Astrocyte (in vitro differentiated cells and primary cell): Measurements from ENCODE around the gene PLCH1. TPM values are rescaled to one million over a fixed set of nuclear protein-coding genes. Genes with fewer than 3 reads are reported as not detected.

Experiments used
- DNase-seq: peaks from one replicate; pipeline ENCODE4 v3.0.0-alpha.2; 2010; ENCODE audit warnings: low read depth
- FAIRE-seq: peaks from 2 replicates; lab custom pipeline; 2011; peaks lifted over from hg19 to GRCh38; lab: Jason Lieb, UNC
- H2AFZ ChIP-seq: 2 replicates; pipeline ENCODE4 v1.6.0; 2012; ENCODE audit warnings: low read depth, low read length, inconsistent platforms
- H3K27ac ChIP-seq: 2 replicates; pipeline ENCODE4 v1.5.1; 2011; ENCODE audit warnings: low read depth, low read length, inconsistent platforms
- H3K27me3 ChIP-seq: 2 replicates; pipeline ENCODE4 v1.6.0; 2011; ENCODE audit warnings: low read length, inconsistent platforms; ENCODE audit not compliant: insufficient read depth
- H3K36me3 ChIP-seq: 2 replicates; pipeline ENCODE4 v1.5.1; 2011; ENCODE audit warnings: low read length, inconsistent platforms; ENCODE audit not compliant: insufficient read depth
- H3K4me1 ChIP-seq: 2 replicates; pipeline ENCODE4 v1.5.1; 2011; ENCODE audit warnings: low read length, inconsistent platforms; ENCODE audit not compliant: insufficient read depth
- H3K4me2 ChIP-seq: 2 replicates; pipeline ENCODE4 v1.6.0; 2012; ENCODE audit warnings: low read length, inconsistent platforms
- H3K4me3 ChIP-seq: 2 replicates; pipeline ENCODE4 v1.5.1; 2011; ENCODE audit warnings: low read depth, mild to moderate bottlenecking, low read length, inconsistent platforms; ENCODE audit not compliant: insufficient read depth
- H3K79me2 ChIP-seq: 2 replicates; pipeline ENCODE4 v1.6.0; 2012; ENCODE audit warnings: mild to moderate bottlenecking, low read length, inconsistent platforms; ENCODE audit not compliant: insufficient read depth
- H3K9ac ChIP-seq: 2 replicates; pipeline ENCODE4 v1.6.0; 2012; ENCODE audit warnings: mild to moderate bottlenecking, low read length, inconsistent platforms
- H3K9me3 ChIP-seq: 2 replicates; pipeline ENCODE4 v1.5.1; 2012; ENCODE audit warnings: low read depth, mild to moderate bottlenecking, low read length, inconsistent platforms; ENCODE audit not compliant: insufficient read depth
- H4K20me1 ChIP-seq: 2 replicates; pipeline ENCODE4 v1.6.0; 2012; ENCODE audit warnings: low read length, inconsistent platforms; ENCODE audit not compliant: insufficient read depth
- H3K27ac Mint-ChIP-seq: one replicate; pipeline ENCODE4 v1.8.0; 2021; ENCODE audit warnings: mild to moderate bottlenecking, mixed read lengths; ENCODE audit not compliant: unreplicated experiment
- H3K27me3 Mint-ChIP-seq: one replicate; pipeline ENCODE4 v1.8.0; 2021; ENCODE audit warnings: low read depth, mixed read lengths; ENCODE audit not compliant: unreplicated experiment
- H3K36me3 Mint-ChIP-seq: one replicate; pipeline ENCODE4 v1.8.0; 2021; ENCODE audit warnings: low read depth, mixed read lengths; ENCODE audit not compliant: unreplicated experiment
- H3K4me1 Mint-ChIP-seq: one replicate; pipeline ENCODE4 v1.8.0; 2021; ENCODE audit warnings: low read depth, mixed read lengths; ENCODE audit not compliant: unreplicated experiment
- H3K4me3 Mint-ChIP-seq: one replicate; pipeline ENCODE4 v1.8.0; 2021; ENCODE audit warnings: mild to moderate bottlenecking, moderate library complexity, mixed read lengths; ENCODE audit not compliant: unreplicated experiment
- H3K9me3 Mint-ChIP-seq: one replicate; pipeline ENCODE4 v1.8.0; 2021; ENCODE audit warnings: mild to moderate bottlenecking, mixed read lengths; ENCODE audit not compliant: unreplicated experiment
- CTCF ChIP-seq: IDR thresholded peaks from 2 replicates; pipeline ENCODE4 v1.5.1; 2011; ENCODE audit warnings: low read depth, mild to moderate bottlenecking, inconsistent platforms, low read length, moderate library complexity; ENCODE audit not compliant: insufficient read depth
- EZH2 ChIP-seq: IDR thresholded peaks from 2 replicates; pipeline ENCODE4 v1.6.1; 2012; ENCODE audit warnings: mild to moderate bottlenecking, low read length, inconsistent platforms; ENCODE audit not compliant: insufficient read depth
- total RNA-seq: library from RNA; stranded (reverse); gene quantifications from 2 replicates; pipeline ENCODE4 v1.2.1, GENCODE V29; 2021

The PLCH1 gene
- total RNA-seq, 1 donor from 2014 or later: 1.2 TPM

DNA sequence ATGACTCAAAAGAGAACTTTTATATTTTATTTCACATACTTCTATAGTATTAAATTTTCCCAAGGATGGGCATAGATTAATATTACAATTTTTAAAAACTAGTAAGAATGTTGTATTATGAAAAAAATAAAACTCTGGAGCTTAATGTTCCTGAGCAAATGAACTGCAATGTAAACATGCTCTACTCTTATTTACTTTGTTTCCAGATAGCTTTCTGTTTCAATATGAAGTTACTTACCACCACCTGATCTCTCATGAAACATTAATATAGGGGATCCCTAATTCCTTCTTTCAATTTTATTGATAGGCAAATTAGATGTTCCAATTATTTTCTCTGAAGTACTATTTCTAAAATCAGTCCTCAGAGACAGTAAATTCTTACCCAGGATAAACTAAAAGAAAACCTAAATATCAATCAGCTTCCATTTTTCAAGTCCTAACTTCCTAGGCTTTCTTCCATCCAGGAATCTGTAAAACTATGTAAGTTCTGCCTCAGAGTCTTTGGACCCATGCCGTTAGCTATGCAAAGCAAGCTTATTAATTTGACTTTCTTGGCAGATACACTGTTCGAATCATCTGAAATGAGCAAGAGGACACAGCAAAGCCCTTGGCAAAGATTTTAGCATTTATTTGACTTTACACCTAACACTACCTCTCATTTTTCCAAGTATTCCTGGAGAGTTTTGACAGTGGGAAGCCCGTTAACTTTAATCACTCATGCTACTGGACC is 93.2 kb downstream of the PLCH1 start:
- Histone ChIP-seq H3K27ac (no peak overlapping the region), H3K27me3 (no peaks in the 10 kb centered on the region), H2AFZ (no peak overlapping the region), H3K9me3 (no peaks in the 10 kb centered on the region), H4K20me1 (no peaks in the 10 kb centered on the region), H3K4me1 (no peaks in the 10 kb centered on the region), H3K36me3 (no peaks in the 10 kb centered on the region), H3K4me2 (no peak overlapping the region), H3K4me3 (no peak overlapping the region), H3K79me2 (no peaks in the 10 kb centered on the region), H3K9ac (no peak overlapping the region)
- Mint-ChIP-seq H3K4me3 (no peak overlapping the region), H3K36me3 (no peaks in the 10 kb centered on the region), H3K4me1 (peaks cover 5% of the 10 kb centered on the region), H3K27ac (no peak overlapping the region), H3K9me3 (no peaks in the 10 kb centered on the region), H3K27me3 (no peaks in the 10 kb centered on the region)
- no peak for TF ChIP-seq EZH2
- DNase-seq (peak; percentile 22), FAIRE-seq (no peak)

- Mint-ChIP-seq H3K36me3 (no peaks in the 10 kb centered on the region), H3K4me3 (no peak overlapping the region), H3K9me3 (no peaks in the 10 kb centered on the region), H3K4me1 (peaks cover 5% of the 10 kb centered on the region), H3K27ac (no peak overlapping the region), H3K27me3 (no peaks in the 10 kb centered on the region)
- Histone ChIP-seq H3K27ac (no peak overlapping the region), H2AFZ (no peak overlapping the region), H3K4me3 (no peak overlapping the region), H3K79me2 (no peaks in the 10 kb centered on the region), H3K9ac (no peak overlapping the region), H3K9me3 (no peaks in the 10 kb centered on the region), H4K20me1 (no peaks in the 10 kb centered on the region), H3K36me3 (no peaks in the 10 kb centered on the region), H3K4me2 (no peak overlapping the region), H3K27me3 (no peaks in the 10 kb centered on the region), H3K4me1 (no peaks in the 10 kb centered on the region)
- no peak for DNase-seq
- no peak for FAIRE-seq
- TF ChIP-seq EZH2 (no peak), CTCF (no peak)
Measured at GRCh38 chr3:155648013-155648591, 96.8 kb downstream of the PLCH1 start.

- Histone ChIP-seq H3K9ac (no peak overlapping the region), H3K4me3 (no peak overlapping the region), H3K27me3 (no peaks in the 10 kb centered on the region), H3K9me3 (no peaks in the 10 kb centered on the region), H4K20me1 (no peaks in the 10 kb centered on the region), H3K79me2 (no peaks in the 10 kb centered on the region), H3K4me2 (no peak overlapping the region), H3K36me3 (no peaks in the 10 kb centered on the region), H3K27ac (no peak overlapping the region), H2AFZ (no peak overlapping the region), H3K4me1 (no peaks in the 10 kb centered on the region)
- no peak for DNase-seq
- no peak for FAIRE-seq
- no peaks in the 10 kb centered on the region for H3K27me3 Mint-ChIP-seq
- no peaks in the 10 kb centered on the region for H3K36me3 Mint-ChIP-seq
- H3K4me1 Mint-ChIP-seq: peaks cover 5% of the 10 kb centered on the region
- TF ChIP-seq CTCF (no peak), EZH2 (no peak)
- no peak overlapping the region for H3K4me3 Mint-ChIP-seq
- no peak overlapping the region for H3K27ac Mint-ChIP-seq
- H3K9me3 Mint-ChIP-seq: no peaks in the 10 kb centered on the region
Measured at GRCh38 chr3:155647206-155647605, 97.7 kb downstream of the PLCH1 start.
